Measurements from ENCODE around the gene FBRSL1.

FBRSL1 gene

GRCh38 chr12:132452596-132453350 is 37.2 kb upstream of the FBRSL1 start:
- H3K4me3 Mint-ChIP-seq: peak overlapping the region in 1 of 3 experiments; percentile 37
- H3K27ac Mint-ChIP-seq: peak overlapping the region in 2 of 3 experiments; percentile 37 to 49
- H3K9me3 Mint-ChIP-seq: peaks cover 9% of the 10 kb centered on the region
- no peak for TF ChIP-seq CTCF (IDR thresholded peaks at IDR 0.05; ENCODE audit: unreplicated experiment in 3 of 3)
- H3K27me3 Mint-ChIP-seq (ENCODE audit: low read depth): peaks cover 28% of the 10 kb centered on the region
- H3K4me1 Mint-ChIP-seq: peaks cover 45% of the 10 kb centered on the region
- H3K36me3 Mint-ChIP-seq (ENCODE audit: low read depth): peaks cover 3% of the 10 kb centered on the region

GRCh38 chr12:132453361-132454192 is 36.4 kb upstream of the FBRSL1 start:
- no peak for TF ChIP-seq CTCF (IDR thresholded peaks at IDR 0.05; ENCODE audit: unreplicated experiment in 3 of 3)
- Mint-ChIP-seq H3K27ac (no peak overlapping the region), H3K4me1 (peaks cover 38% of the 10 kb centered on the region), H3K27me3 (ENCODE audit: low read depth) (peaks cover 21% of the 10 kb centered on the region), H3K36me3 (ENCODE audit: low read depth) (peaks cover 3% of the 10 kb centered on the region), H3K9me3 (peaks cover 9% of the 10 kb centered on the region), H3K4me3 (no peak overlapping the region)

- TF ChIP-seq CTCF (IDR thresholded peaks at IDR 0.05; ENCODE audit: unreplicated experiment in 3 of 3): no peak
- Mint-ChIP-seq H3K36me3 (ENCODE audit: low read depth) (peaks cover 3% of the 10 kb centered on the region), H3K4me1 (peaks cover 44% of the 10 kb centered on the region), H3K4me3 (no peak overlapping the region), H3K27me3 (ENCODE audit: low read depth) (peaks cover 24% of the 10 kb centered on the region), H3K9me3 (peaks cover 13% of the 10 kb centered on the region), H3K27ac (no peak overlapping the region)
Measured at GRCh38 chr12:132454193-132454932, 35.6 kb upstream of the FBRSL1 start.

- Mint-ChIP-seq H3K27me3 (ENCODE audit: low read depth) (peaks cover 26% of the 10 kb centered on the region), H3K36me3 (ENCODE audit: low read depth) (peaks cover 3% of the 10 kb centered on the region), H3K4me1 (peaks cover 39% of the 10 kb centered on the region), H3K27ac (peak overlapping the region in 2 of 3 experiments; percentile 50 to 73), H3K9me3 (peaks cover 13% of the 10 kb centered on the region), H3K4me3 (no peak overlapping the region)
- no peak for TF ChIP-seq CTCF (IDR thresholded peaks at IDR 0.05; ENCODE audit: unreplicated experiment in 3 of 3)
Measured at GRCh38 chr12:132454933-132455418, 35.0 kb upstream of the FBRSL1 start.

GRCh38 chr12:132455565-132455964 is 34.4 kb upstream of the FBRSL1 start:
- Mint-ChIP-seq H3K4me1 (peaks cover 33% of the 10 kb centered on the region), H3K27me3 (ENCODE audit: low read depth) (peaks cover 28% of the 10 kb centered on the region), H3K36me3 (ENCODE audit: low read depth) (peaks cover 3% of the 10 kb centered on the region), H3K4me3 (peak overlapping the region in 2 of 3 experiments; percentile 41 to 63), H3K27ac (peak overlapping the region in 2 of 3 experiments; percentile 50 to 73), H3K9me3 (peaks cover 13% of the 10 kb centered on the region)
- TF ChIP-seq CTCF (IDR thresholded peaks at IDR 0.05; ENCODE audit: unreplicated experiment in 3 of 3): no peak
